ENCODE results near the gene GFI1. TPM values are rescaled to one million over a fixed set of nuclear protein-coding genes. Genes with fewer than 3 reads are reported as not detected.

The GFI1 gene
- total and polyA plus RNA-seq, 2 of the 13 experiments (the other 11 are each of a cell fraction or from before 2014, with no cell fraction given), result 10.3 to 10.5 TPM

- peak; percentile 61; the same call in 1 of the 2 replicates for TF ChIP-seq AHDC1 (CRISPR knock-in tag; IDR thresholded peaks at IDR 0.05; ENCODE audit: borderline replicate concordance)
- TF ChIP-seq HNF4A (CRISPR knock-in tag; IDR thresholded peaks at IDR 0.05), result peak; percentile 17; the same call in 1 of the 2 replicates
- no peak for TF ChIP-seq SRSF9 (IDR thresholded peaks at IDR 0.05; ENCODE audit: borderline replicate concordance, insufficient read depth, low read depth, low read length, poor library complexity, severe bottlenecking)
- TF ChIP-seq, protein P1, sequence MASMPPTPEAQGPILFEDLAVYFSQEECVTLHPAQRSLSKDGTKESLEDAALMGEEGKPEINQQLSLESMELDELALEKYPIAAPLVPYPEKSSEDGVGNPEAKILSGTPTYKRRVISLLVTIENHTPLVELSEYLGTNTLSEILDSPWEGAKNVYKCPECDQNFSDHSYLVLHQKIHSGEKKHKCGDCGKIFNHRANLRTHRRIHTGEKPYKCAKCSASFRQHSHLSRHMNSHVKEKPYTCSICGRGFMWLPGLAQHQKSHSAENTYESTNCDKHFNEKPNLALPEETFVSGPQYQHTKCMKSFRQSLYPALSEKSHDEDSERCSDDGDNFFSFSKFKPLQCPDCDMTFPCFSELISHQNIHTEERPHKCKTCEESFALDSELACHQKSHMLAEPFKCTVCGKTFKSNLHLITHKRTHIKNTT (CRISPR knock-in tag; IDR thresholded peaks at IDR 0.05), result no peak
- TF ChIP-seq ETS1 (CRISPR knock-in tag; IDR thresholded peaks at IDR 0.05), result 0 out of 2 replicates have a peak, but pooled peaks have one; percentile 69
- TF ChIP-seq MXI1 (IDR thresholded peaks at IDR 0.05; ENCODE audit: borderline replicate concordance, low read depth, low read length), result 0 out of 3 replicates have a peak, but pooled peaks have one; percentile 7
- TF ChIP-seq HNRNPL (IDR thresholded peaks at IDR 0.05; ENCODE audit: low read depth, low read length), result peak; percentile 84
- 0 out of 2 replicates have a peak, but pooled peaks have one; percentile 62 for TF ChIP-seq FOXC1 (CRISPR knock-in tag; IDR thresholded peaks at IDR 0.05; ENCODE audit: borderline replicate concordance)
- peak; percentile 60 for TF ChIP-seq SAP130 (CRISPR knock-in tag; IDR thresholded peaks at IDR 0.05; ENCODE audit: low read depth)
- 0 out of 2 replicates have a peak, but pooled peaks have one; percentile 8 for TF ChIP-seq TEF (CRISPR knock-in tag; IDR thresholded peaks at IDR 0.05)
- TF ChIP-seq RXRA (CRISPR knock-in tag; IDR thresholded peaks at IDR 0.05), result 0 out of 2 replicates have a peak, but pooled peaks have one; percentile 34
- no peak for TF ChIP-seq ZFP36L1 (CRISPR knock-in tag; IDR thresholded peaks at IDR 0.05)
- no peak for TF ChIP-seq FIP1L1 (IDR thresholded peaks at IDR 0.05; ENCODE audit: borderline replicate concordance, insufficient read depth, low read depth, low read length)
- TF ChIP-seq ZNF430 (CRISPR knock-in tag; IDR thresholded peaks at IDR 0.05), result 0 out of 2 replicates have a peak, but pooled peaks have one; percentile 14
- peak; percentile 56; the same call in 1 of the 2 replicates for TF ChIP-seq ZFAT (CRISPR knock-in tag; conservative IDR thresholded peaks at IDR 0.05)
- 0 out of 2 replicates have a peak, but pooled peaks have one; percentile 26 for TF ChIP-seq BORCS8-MEF2B (CRISPR knock-in tag; IDR thresholded peaks at IDR 0.05)
- TF ChIP-seq ZNF746 (CRISPR knock-in tag; IDR thresholded peaks at IDR 0.05), result 0 out of 2 replicates have a peak, but pooled peaks have one; percentile 13
- TF ChIP-seq ZNF850 (CRISPR knock-in tag; conservative IDR thresholded peaks at IDR 0.05), result 0 out of 2 replicates have a peak, but pooled peaks have one; percentile 20
- TF ChIP-seq SIX4 (CRISPR knock-in tag; IDR thresholded peaks at IDR 0.05), result peak; percentile 47; the same call in 1 of the 2 replicates
- TF ChIP-seq ZNF143 (CRISPR knock-in tag; IDR thresholded peaks at IDR 0.05), result no peak
These were observed 2.0 kb downstream of the GFI1 start (continued) for GRCh38 chr1:92484472-92485380.

Data from HepG2 (cell line).